Mucosa of descending colon (tissue), 3 donors: Measurements from ENCODE around the gene EIF2B4. TPM values are rescaled to one million over a fixed set of nuclear protein-coding genes. Genes with fewer than 3 reads are reported as not detected.
"Not testable (repeated sequence)": the region's sequence is repeated elsewhere in the genome, so short reads cannot be mapped to it uniquely, and the experiment has no call there.

ENCODE experiments used
- ATAC-seq: fragments of 200-7000 bp; cut with Tn5 transposase; one replicate; pipeline ENCODE4 v1.9.1; 2020; ENCODE audit warnings: mild to moderate bottlenecking, moderate library complexity
- DNase-seq, 3 donors: peaks; one replicate each; pipeline ENCODE4 v3.0.0-alpha.2; 2020
- H3K36me3 ChIP-seq: fragments of 200-600 bp; one replicate; pipeline ENCODE4 v1.8.0; 2021; ENCODE audit warnings: low read depth, mild to moderate bottlenecking
- H3K4me1 ChIP-seq: fragments of 200-600 bp; one replicate; pipeline ENCODE4 v1.8.0; 2021; ENCODE audit warnings: low read depth, mild to moderate bottlenecking
- H3K4me3 ChIP-seq: fragments of 200-600 bp; one replicate; pipeline ENCODE4 v1.8.0; 2021; ENCODE audit warnings: mild to moderate bottlenecking
- H3K9me3 ChIP-seq: fragments of 200-600 bp; one replicate; pipeline ENCODE4 v1.8.0; 2021; ENCODE audit warnings: mild to moderate bottlenecking
- CTCF ChIP-seq: fragments of 200-600 bp; IDR thresholded peaks from one replicate; pipeline ENCODE4 v1.8.0; 2022; ENCODE audit warnings: antibody characterized with exemption, mild to moderate bottlenecking
- intact Hi-C, 2 donors: fragments of 100-400 bp; cut with DNase I in 1 of 2; cut with micrococcal nuclease in 1 of 2; formaldehyde crosslinking; loops; one replicate each; pipeline versions ENCODE4 v1.11.0 to v1.11.1; 2022; cut with DNase I, micrococcal nuclease
- total RNA-seq, 3 donors: library from RNA; stranded (reverse); fragmentation: NEBNext Ultra II Directional in 2 of 3; extraction: Animal tissue kit (Norgen Biotek cat#: 25700) in 2 of 3; gene quantifications; one replicate each; pipeline versions ENCODE4 v1.2.1 to v1.2.4, GENCODE V29; 2021 to 2023
- donor health status: DM: no; HTN: no; CAD: no; lungs with moderate emphysema.
- donor health status: DM: no; HTN: no; CAD: no.
- donor health status: DM: no; HTN: yes; CAD: no.

EIF2B4 gene
- total RNA-seq, 3 donors from 2014 or later: 31.4 to 59.9 (median 34.0) TPM

DNA sequence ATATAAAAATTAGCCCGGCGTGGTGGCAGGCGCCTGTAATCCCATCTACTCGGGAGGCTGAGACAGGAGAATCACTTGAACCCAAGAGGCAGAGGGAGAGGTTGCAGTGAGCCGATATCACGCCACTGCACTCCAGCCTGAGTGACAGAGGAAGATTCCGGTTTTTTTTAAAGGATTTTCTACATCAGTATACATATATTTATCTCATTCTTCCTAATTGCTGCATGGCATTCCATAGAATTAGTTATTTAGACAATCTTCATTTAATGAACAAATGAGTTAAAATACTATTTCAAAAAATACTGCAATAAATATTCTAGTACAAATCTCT lies 15.6 kb downstream of the EIF2B4 start:
- H3K4me1 ChIP-seq: peaks cover 41% of the 10 kb centered on the region
- DNase-seq (no peak), ATAC-seq (no peak)
- no peaks in the 10 kb centered on the region for H3K36me3 ChIP-seq
- intact Hi-C loops: no loop called here
- H3K9me3 ChIP-seq: no peaks in the 10 kb centered on the region
- TF ChIP-seq CTCF: no peak
- H3K4me3 ChIP-seq: no peak overlapping the region

- intact Hi-C loops: no loop called here
- H3K36me3 ChIP-seq: no peaks in the 10 kb centered on the region
- no peak for DNase-seq
- no peak for TF ChIP-seq CTCF
- peaks cover 41% of the 10 kb centered on the region for H3K4me1 ChIP-seq
- H3K9me3 ChIP-seq: no peaks in the 10 kb centered on the region
- no peak overlapping the region for H3K4me3 ChIP-seq
- ATAC-seq: no peak
These were observed 16.2 kb downstream of the EIF2B4 start for GRCh38 chr2:27353762-27354596.

- intact Hi-C loops, H3K4me3 ChIP-seq, ATAC-seq, H3K36me3 ChIP-seq, DNase-seq, H3K9me3 ChIP-seq: not testable (repeated sequence)
- peaks cover 41% of the 10 kb centered on the region for H3K4me1 ChIP-seq
These were observed 16.8 kb downstream of the EIF2B4 start for GRCh38 chr2:27353386-27353761.

DNA sequence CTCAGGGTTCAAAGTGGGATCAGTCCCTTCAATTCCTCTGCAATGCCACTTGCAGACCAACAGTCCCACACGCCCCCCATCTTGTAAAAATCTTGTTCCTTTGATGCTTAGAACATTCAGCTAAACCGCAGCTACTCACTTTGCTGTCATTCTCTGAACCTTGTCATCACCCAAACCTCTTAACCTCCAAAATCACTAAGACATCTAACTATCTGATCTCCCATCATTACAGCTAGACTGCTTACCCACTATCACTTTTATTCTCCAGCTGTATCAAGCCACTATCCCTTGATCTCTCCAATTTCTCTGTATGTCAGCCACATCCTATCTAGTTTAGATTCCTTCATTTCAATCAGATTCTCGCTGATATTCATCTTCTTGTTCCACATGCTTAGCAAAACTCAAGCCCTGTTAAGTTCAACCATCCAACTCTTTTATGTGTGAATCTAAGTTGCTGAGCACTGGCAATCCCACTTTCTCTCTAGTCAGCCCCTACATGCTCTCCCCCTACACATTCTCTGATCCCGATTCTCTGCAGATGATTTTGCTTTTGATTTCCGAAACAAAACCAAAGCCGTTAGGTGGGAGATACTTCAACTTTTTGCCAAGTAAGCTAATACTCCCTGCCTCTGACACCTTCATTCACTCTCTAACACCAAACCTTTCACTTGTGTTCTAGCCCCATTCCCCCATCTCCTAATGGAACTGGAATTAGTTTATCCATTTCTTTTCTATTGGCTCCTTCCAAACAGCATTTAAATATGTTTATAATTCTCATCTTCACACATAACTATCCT lies 18.1 kb downstream of the EIF2B4 start:
- Histone ChIP-seq H3K36me3 (no peaks in the 10 kb centered on the region), H3K4me1 (peaks cover 31% of the 10 kb centered on the region), H3K9me3 (no peaks in the 10 kb centered on the region), H3K4me3 (no peak overlapping the region)
- intact Hi-C loops: no loop called here
- DNase-seq (no peak), ATAC-seq (no peak)
- TF ChIP-seq CTCF: no peak

- no peaks in the 10 kb centered on the region for H3K36me3 ChIP-seq
- ATAC-seq (no peak), DNase-seq (no peak)
- no peak for TF ChIP-seq CTCF
- intact Hi-C loops: no loop called here
- peaks cover 25% of the 10 kb centered on the region for H3K4me1 ChIP-seq
- H3K9me3 ChIP-seq: no peaks in the 10 kb centered on the region
- H3K4me3 ChIP-seq: no peak overlapping the region
These were observed 19.9 kb downstream of the EIF2B4 start for GRCh38 chr2:27350106-27350693.

- DNase-seq (no peak), ATAC-seq (no peak)
- Histone ChIP-seq H3K9me3 (no peaks in the 10 kb centered on the region), H3K4me1 (no peaks in the 10 kb centered on the region), H3K4me3 (no peak overlapping the region), H3K36me3 (no peaks in the 10 kb centered on the region)
- TF ChIP-seq CTCF: no peak
- intact Hi-C loops: no loop called here
These were observed 22.5 kb downstream of the EIF2B4 start for GRCh38 chr2:27347641-27348040.
